Raji (cell line): ENCODE measurements around the gene R3HCC1L.

Source experiments
- POLR2A ChIP-seq: IDR thresholded peaks from 2 replicates; pipeline ENCODE4 v1.6.1; 2011; ENCODE audit warnings: low read depth, low read length, control low read depth; ENCODE audit not compliant: insufficient read depth

Gene R3HCC1L

DNA sequence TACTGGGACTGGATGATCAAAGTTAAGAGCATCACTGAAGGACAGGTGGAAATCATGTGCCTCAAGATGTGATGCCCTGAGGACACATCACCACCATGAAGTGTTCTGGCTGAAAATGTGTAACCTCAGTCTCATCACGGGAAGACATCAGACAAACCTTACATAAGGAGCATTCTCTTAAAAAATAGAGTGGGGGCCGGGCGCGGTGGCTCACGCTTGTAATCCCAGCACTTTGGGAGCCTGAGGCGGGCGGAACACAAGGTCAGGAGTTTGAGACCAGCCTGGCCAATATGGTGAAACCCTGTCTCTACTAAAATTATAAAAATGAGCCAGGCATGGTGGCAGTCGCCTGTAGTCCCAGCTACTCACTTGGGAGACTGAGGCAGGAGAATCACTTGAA, 67.9 kb downstream of the R3HCC1L start:
- TF ChIP-seq POLR2A, result no peak

DNA sequence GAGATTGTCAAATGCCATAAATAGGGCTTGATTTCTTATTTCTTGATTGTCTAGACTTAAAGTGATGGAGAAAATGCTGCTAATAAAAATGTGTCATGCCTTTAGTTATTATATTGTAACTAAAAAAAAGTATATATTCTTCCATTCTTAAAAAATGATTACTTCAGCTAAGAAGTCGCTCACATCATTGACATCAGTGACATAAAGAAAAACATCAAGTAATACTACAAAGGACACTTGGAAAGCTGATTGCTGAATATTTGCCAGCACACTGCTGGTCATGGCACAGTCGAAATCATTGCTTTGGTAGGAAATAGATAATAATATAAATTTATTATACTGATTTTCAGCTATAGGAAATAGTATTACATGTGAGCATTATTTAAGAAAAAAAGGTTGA, 70.9 kb downstream of the R3HCC1L start:
- no peak for TF ChIP-seq POLR2A

DNA sequence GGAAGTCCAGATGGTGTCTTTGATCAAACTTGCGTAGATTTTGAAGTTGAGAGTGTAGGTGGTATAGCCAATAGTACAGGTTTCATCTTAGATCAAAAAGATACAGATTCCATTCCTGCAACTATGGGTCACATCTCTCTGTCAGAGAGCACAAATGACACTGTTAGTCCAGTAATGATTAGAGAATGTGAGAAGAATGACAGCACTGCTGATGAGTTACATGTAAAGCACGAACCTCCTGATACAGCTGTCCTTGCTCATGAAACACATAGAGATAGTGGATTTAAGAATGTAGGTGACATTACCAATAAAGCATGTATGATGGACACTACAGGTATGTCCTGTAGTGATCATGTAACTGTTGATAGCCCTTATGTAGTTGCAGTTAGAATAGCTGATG, 74.5 kb downstream of the R3HCC1L start:
- TF ChIP-seq POLR2A, result no peak

DNA sequence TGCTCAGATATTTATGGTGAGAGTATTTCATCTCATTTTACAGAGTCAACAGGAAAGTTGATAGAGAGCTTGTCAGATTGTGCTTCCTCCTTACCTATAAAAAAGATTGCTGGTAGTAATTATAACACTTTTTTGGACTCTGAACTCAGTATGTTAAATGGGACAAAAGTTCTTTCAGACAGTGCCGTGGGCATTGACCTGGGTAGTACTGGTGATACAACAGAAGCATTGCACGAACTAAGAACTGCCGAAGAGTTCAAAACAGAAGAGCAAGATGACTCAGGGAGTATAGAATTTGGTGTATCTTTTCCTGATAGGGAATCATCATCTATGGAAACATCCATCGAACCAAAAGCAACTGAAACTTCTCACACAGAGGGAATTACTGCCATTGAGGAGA, 75.0 kb downstream of the R3HCC1L start:
- no peak for TF ChIP-seq POLR2A

DNA sequence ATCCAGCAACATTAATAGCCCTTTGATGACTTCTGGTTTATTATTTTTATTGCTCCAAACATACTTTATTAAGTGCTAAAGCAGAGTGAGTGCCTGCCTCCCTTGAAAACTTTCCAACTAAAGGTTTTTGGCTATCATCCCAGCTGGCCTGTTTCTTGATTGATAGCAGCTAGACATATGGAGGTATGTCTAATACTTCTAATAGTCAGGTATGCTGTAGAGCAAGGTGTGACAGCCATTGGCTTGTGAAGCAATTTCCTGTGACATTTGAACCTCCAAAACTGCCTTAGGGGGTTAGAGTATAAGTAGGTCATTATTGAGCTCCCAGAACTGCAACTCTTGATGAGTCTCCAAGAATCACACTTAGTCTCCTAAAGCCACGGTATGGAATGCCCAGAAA, 77.7 kb downstream of the R3HCC1L start:
- TF ChIP-seq POLR2A, result no peak

DNA sequence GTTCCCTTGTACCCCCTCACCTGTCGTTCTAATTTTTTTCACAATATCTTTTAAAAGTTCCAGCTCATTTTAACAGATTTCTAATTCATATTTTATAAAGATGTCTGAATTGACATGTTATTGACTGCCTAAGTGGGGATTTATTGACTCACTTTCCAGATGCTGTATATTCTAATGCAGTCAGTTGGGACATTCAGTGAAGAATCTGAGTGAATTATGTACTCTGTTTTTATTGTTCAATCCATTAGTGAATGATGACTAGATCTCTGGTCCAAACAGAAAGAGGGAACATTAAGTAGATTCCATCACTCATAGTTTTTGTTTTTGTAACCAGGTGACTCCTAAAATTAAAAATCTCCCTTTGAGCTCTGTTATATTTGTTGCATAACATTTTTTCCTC, 79.3 kb downstream of the R3HCC1L start:
- TF ChIP-seq POLR2A, result no peak

DNA sequence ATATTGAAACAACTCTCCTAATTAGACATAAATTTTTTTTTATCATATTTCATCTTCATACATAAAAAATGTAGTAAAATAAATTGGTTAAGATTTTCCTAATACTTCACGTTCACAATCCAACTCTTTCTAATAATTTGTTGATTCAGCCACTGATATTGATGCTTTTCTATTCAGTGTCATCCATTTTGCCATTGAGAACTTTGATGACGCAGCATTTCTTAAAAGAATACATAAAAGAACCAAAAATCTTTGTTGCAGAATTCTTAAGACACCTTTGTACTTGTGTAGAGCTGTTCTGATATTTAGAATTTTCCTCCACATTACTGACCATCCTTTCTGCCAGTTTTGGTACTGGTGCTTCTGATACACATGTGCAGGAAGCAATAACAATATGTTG, 80.9 kb downstream of the R3HCC1L start:
- no peak for TF ChIP-seq POLR2A

DNA sequence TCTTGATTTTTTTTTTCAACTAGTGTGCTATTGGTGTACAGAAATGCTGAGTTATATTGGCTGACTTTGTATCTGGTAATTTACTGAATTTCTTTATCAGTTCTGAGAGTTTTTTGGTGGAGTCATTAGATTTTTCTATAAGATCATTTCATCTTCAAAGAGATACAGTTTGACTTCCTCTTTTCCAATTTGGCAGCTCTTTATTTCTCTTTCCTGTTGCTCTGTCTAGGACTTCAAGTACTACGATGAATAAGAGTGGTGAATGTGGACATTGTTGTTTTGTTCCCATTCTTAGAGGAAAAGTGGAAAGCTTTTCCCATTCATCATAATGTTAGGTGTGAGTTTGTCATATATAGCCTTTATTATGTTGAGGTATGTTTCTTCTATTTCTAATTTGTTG, 83.3 kb downstream of the R3HCC1L start:
- no peak for TF ChIP-seq POLR2A

DNA sequence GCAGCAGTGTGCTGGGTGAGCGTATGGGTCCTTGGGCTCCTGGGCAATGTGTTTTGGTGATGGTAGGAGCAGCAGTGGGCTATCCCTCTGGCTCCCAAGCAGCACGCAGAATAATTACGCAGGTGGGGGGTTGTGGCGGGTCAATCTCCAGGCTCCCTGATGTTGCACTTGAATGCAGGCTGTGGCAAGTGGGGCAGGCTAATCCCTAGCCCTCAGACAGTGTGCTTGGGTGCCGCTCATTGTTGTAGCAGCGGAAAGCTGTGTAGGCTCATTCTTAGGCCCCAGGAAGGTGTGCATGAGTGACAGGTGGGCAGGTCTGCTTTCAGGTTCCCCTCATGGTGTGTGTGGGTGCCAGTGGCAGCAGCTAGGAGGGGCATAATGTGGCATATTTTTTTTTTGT, 89.4 kb downstream of the R3HCC1L start:
- no peak for TF ChIP-seq POLR2A

DNA sequence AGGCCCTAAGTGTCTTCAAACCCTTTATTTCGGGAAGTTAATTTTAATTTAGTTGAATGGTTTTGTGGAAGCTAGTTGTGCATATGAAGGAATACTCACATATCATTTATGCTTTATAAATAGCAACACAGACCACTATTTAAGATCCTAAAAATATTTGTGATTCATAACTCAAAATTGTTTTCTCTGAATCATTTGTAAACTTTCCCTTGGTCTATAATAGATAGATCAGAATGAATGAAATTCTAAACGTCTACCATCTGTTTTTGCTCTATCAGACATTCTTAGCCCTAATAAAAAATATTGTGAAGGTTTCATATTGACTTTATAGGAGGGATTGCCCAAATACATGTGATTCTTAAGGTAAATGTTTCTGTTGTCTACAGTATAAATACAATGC, 90.1 kb downstream of the R3HCC1L start:
- TF ChIP-seq POLR2A, result no peak

DNA sequence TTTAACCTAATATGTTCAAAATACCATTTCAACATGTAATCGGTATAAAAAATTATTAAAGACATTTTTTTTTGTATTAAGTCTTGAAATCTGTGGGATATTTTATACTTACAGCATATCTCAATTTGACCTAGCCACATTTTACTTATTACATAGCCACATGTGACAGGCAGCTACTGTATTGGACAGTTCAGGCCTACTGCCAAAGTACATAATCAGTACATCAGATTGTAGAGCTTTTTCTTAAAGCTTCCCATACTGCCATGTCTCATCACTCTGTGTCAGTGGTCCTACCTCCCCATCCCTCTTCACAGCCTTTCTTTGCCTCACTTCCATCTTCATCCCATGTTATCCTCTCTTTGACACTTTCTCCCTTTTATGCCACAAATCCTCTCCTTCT, 90.5 kb downstream of the R3HCC1L start:
- TF ChIP-seq POLR2A, result no peak

DNA sequence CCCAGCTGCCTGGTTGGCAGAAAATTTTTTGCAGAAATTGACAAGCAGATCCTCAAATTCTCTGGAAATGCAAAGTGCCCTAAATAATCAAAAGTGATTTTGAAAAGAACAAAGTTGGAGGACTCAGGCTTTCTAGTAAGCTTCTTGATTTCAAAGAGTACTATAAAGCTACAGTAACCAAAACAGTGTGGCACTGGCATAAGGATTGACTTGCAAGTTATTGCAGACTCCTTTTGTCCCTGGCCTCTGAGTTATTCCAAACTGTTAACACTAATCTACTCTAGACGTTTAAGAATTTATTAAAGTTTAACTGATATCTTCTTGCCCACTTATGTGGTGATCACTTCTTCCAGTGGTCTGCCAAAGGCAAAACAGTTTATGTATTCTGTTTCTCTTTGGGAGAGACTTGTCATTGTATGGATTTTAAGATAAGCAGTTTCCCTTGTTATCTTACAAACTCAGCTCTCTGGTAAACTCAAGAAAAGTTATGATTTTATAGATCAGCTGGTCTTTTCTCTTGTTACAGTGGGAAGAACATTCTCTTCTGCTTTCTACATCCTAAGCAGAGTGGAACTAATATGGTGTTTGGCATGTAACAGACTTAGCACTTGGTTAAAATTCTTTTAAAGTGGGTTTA, 92.2 kb downstream of the R3HCC1L start:
- TF ChIP-seq POLR2A, result no peak

DNA sequence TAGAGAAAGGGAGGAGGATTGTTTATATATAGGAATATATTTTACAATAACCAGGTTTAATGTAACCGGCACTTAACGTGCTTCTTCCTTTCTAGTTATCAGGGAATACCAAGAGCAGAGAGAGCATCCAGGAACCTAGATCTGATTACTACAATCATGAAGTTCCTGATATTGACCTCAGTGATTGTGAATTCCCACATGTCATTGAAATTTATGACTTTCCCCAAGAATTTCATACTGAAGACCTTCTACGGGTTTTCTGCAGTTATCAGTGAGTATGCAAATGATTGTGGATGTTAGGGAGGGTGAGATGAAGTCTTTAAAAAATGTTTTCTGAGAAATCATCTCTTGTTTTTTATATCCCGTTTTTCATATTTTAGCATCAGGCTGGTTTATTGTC, 97.0 kb downstream of the R3HCC1L start:
- no peak for TF ChIP-seq POLR2A

DNA sequence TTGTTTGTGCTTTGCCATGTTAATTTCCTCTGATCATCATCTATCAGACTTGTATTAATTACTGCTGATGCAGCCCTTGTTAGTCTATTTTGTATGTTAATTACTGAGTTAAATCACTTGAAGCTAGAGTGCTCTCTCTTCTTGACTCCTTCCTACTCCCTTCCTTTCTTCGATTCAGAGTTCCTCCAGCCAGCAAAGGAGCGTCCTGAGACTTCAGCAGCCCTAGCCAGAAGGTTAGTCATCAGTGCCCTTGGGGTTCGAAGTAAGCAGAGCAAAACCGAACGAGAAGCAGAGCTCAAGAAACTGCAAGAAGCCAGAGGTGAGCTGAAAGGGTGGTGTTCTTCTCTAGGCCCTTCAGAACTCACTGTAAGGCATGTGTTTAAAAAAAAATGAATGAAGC, 101.4 kb downstream of the R3HCC1L start:
- no peak for TF ChIP-seq POLR2A

DNA sequence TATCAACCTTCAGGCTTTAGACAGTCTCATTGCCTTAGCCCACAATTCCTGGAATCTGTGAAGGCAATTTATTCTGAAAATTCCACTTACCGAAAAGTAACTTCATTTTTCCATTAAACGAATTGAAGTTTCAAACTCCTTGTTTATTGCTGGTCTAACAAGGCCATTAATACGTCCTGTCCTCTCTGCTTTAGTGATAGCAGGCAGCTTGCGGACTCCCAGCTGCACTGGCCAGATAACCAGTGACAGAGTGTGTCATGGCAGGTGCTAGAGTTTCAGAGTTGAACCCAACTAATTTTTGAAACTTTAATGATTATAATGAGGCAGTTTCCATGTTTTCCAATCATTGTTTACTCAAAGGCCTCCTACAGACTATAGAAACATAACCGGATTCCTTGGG, 102.4 kb downstream of the R3HCC1L start:
- TF ChIP-seq POLR2A, result no peak

DNA sequence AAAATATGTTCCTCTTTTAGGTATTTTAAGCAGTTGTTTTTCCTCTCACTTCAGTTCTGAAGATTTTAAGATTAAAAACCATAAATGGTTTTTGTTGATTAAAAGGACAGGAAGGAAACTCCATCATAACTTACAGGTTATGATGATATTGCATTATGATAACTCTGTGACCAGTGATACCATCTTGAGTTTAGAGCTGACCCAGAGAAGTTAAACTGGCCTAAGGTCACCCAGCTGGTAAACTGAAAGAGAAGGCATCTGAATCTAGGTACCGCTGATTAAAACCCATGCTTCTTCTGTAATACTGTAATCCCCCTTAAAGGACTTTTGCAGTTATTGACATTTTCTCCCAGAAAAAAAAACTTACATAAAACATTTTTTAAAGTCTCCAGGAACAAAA, 103.9 kb downstream of the R3HCC1L start:
- TF ChIP-seq POLR2A, result no peak

DNA sequence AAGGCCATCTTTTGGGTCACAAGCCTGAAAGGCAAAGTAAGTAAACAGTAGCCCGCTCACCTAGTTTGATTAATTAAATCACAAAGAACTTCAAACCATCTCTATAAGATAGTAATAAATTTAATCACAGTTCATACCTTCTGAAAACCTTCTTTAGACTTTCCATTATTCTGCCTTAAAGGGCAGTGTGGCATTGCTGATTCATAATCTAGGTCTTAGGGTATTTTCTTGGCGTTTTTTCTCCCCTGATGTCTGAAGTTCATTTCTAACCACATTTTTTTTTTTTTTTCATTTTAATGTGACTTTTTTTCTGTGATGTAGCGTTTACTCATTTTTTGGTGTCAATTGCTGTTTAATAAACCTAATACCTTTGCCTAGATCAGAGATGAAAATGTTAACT, 106.1 kb downstream of the R3HCC1L start:
- TF ChIP-seq POLR2A, result no peak
